ENCODE measurements around the gene EHF.

- peak in 1 of 7 experiments; percentile 4 for TF ChIP-seq CTCF (IDR thresholded peaks at IDR 0.05)
- TF ChIP-seq POLR2A (IDR thresholded peaks at IDR 0.05), result peak in 2 of 3 donors; percentile 38 to 41
These were observed 19.4 kb downstream of the EHF start for GRCh38 chr11:34640050-34640923.

Data from body of pancreas (tissue), 4 donors.